Transverse colon (tissue), 4 donors: ENCODE data around the gene ZNF629. TPM values are rescaled to one million over a fixed set of nuclear protein-coding genes. Genes with fewer than 3 reads are reported as not detected.

Experiments
- DNase-seq: peaks from one replicate; pipeline ENCODE4 v3.0.0-alpha.2; 2019
- H3K27ac ChIP-seq, 4 donors: fragments of 200-600 bp; sonication (generic); 2 replicates each; pipeline ENCODE4 v1.5.1; 2016 to 2018; ENCODE audit warnings: inconsistent platforms in 4 of 4
- H3K27me3 ChIP-seq: fragments of 200-600 bp; sonication (generic); 2 replicates; pipeline ENCODE4 v1.5.1; 2017; ENCODE audit warnings: inconsistent platforms
- H3K36me3 ChIP-seq, 4 donors: fragments of 200-600 bp; sonication (generic); 2 replicates each; pipeline ENCODE4 v1.5.1; 2017 to 2019; ENCODE audit warnings: inconsistent platforms in 4 of 4
- H3K4me1 ChIP-seq, 4 donors: fragments of 200-600 bp; sonication (generic); 2 replicates each; pipeline ENCODE4 v1.5.1; 2017 to 2020; ENCODE audit warnings: inconsistent platforms in 4 of 4
- H3K4me3 ChIP-seq, 4 donors: fragments of 200-600 bp; sonication (generic); 1 replicate in 1 of 4; 2 replicates in 3 of 4; pipeline versions ENCODE4 v1.5.1 to v1.6.1; 2017 to 2019; ENCODE audit warnings: inconsistent platforms in 4 of 4
- H3K9me3 ChIP-seq, 2 donors: fragments of 200-600 bp; sonication (generic); 2 replicates each; pipeline ENCODE4 v1.5.1; 2017 to 2019; ENCODE audit warnings: inconsistent platforms in 2 of 2
- CTCF ChIP-seq, 5 experiments: fragments of 200-600 bp in 3 of 5; fragments of 450-650 bp in 2 of 5; sonication (generic) in 3 of 5; IDR thresholded peaks; 1 replicate in 2 of 5; 2 replicates in 3 of 5; pipeline ENCODE4 v1.5.1; 2016 to 2017; ENCODE audit warnings: antibody characterized with exemption in 5 of 5, inconsistent platforms in 3 of 5, mild to moderate bottlenecking in 2 of 5, moderate library complexity in 1 of 5
- EP300 ChIP-seq: sonication (generic); formaldehyde crosslinking; IDR thresholded peaks from one replicate; pipeline ENCODE4 v1.6.1; 2017; ENCODE audit warnings: antibody characterized with exemption, low read depth
- POLR2A ChIP-seq: fragments of 450-650 bp; IDR thresholded peaks from one replicate; pipeline ENCODE4 v1.6.1; 2016; ENCODE audit warnings: antibody characterized with exemption, mild to moderate bottlenecking, moderate library complexity
- POLR2AphosphoS5 ChIP-seq, 3 donors: sonication (generic); formaldehyde crosslinking; IDR thresholded peaks; one replicate each; pipeline ENCODE4 v1.6.1; 2016; ENCODE audit warnings: antibody characterized with exemption in 3 of 3
- WGBS, 2 donors: methylation state at CpG; one replicate each; pipeline ENCODE4 v1.1.5; 2018; ENCODE audit warnings: low coverage in 1 of 2; 5-methylcytosine and 5-hydroxymethylcytosine counted together
- in situ Hi-C, 4 donors: fragments of 200-750 bp; cut with MboI; loops; one replicate each; pipeline versions ENCODE4 v1.15.0 to v1.15.1; 2017; ENCODE audit warnings: low sequenced_read_pairs in 3 of 4, low pct_ligation_motif_present in 1 of 4, low pct_unique_long_range_greater_than_20kb in 1 of 4
- intact Hi-C: fragments of 100-400 bp; cut with DNase I; formaldehyde crosslinking; loops from one replicate; pipeline ENCODE4 v1.15.1; 2023; ENCODE audit warnings: low total_unique reads
- small RNA-seq, 4 donors: library from RNA; depleted of rRNA; stranded (forward); fragments of <200 nt; gene quantifications; one replicate each; pipeline ENCODE3, GENCODE V24; 2016
- total RNA-seq, 4 donors: library from RNA; depleted of rRNA; stranded (reverse); fragments of >200 nt; gene quantifications; one replicate each; pipeline ENCODE4 v1.1.0, GENCODE V29; 2016

Gene ZNF629
- total RNA-seq, 4 donors from 2014 or later = 13.5 to 29.9 (median 16.4) TPM

GRCh38 chr16:30731411-30731810 lies 55.6 kb downstream of the ZNF629 start:
- in situ Hi-C loops = no loop called here

GRCh38 chr16:30728899-30729672 lies 57.9 kb downstream of the ZNF629 start:
- Histone ChIP-seq H3K36me3 (peaks cover 0 to 65% (median 29%) of the 10 kb centered on the region in 4 donors), H3K4me1 (peaks cover 4 to 36% (median 21%) of the 10 kb centered on the region in 4 donors), H3K9me3 (no peaks in the 10 kb centered on the region), H3K4me3 (no peak overlapping the region), H3K27me3 (no peaks in the 10 kb centered on the region), H3K27ac (peak overlapping the region; percentile 23 to 55 (median 42))
- TF ChIP-seq POLR2AphosphoS5 (IDR thresholded peaks at IDR 0.05) (peak in 1 of 3 donors; percentile 16), CTCF (IDR thresholded peaks at IDR 0.05) (no peak)
- intact Hi-C loops (no loop called here), in situ Hi-C loops (no loop called here)
- peak; percentile 83 for DNase-seq
- WGBS, 2 donors = 59 to 70% methylated on average over 10 to 17 of the region's 17 CpGs

More at GRCh38 chr16:30731411-30731810, 55.6 kb downstream of the ZNF629 start:
- H3K27ac ChIP-seq = no peak overlapping the region
- intact Hi-C loops = no loop called here
- 80 to 88% methylated on average over 2 to 3 of the region's 3 CpGs for WGBS, 2 donors
- H3K36me3 ChIP-seq = peaks cover 0 to 77% (median 35%) of the 10 kb centered on the region in 4 donors
- no peak for DNase-seq
- TF ChIP-seq EP300 = no peak
- TF ChIP-seq CTCF (IDR thresholded peaks at IDR 0.05) = no peak
- no peak for TF ChIP-seq POLR2A
- no peaks in the 10 kb centered on the region for H3K27me3 ChIP-seq
- H3K4me3 ChIP-seq = no peak overlapping the region
- no peaks in the 10 kb centered on the region for H3K9me3 ChIP-seq
- peaks cover 0 to 13% (median 2%) of the 10 kb centered on the region in 4 donors for H3K4me1 ChIP-seq

Small RNA genes within 50 kb of the gene (small RNA-seq; reads per million reads assigned to genes)
- 0 reads per million in 4 donors for gene RF00017

Other genes with a start within 250 kb of the ZNF629 start
- 10 to 100 TPM; 17.9 to 48.0 (median 23.2) TPM for gene ZNF764, start 228.8 kb downstream of the ZNF629 start, total RNA-seq
- 10 to 100 TPM; 22.9 to 64.3 (median 43.5) TPM for gene ZNF688, start 215.5 kb downstream of the ZNF629 start, total RNA-seq
- 100 to 1,000 TPM in 1 of 4 donors, 10 to 100 TPM in 3; 17.2 to 131 (median 20.5) TPM for gene ZNF785, start 201.5 kb downstream of the ZNF629 start, total RNA-seq
- gene ZNF689, start 176.8 kb downstream of the ZNF629 start, total RNA-seq = 10 to 100 TPM in 1 of 4 donors, 1 to 10 TPM in 3; 3.4 to 77.1 (median 8.1) TPM
- gene PRR14, start 136.2 kb downstream of the ZNF629 start, total RNA-seq = 100 to 1,000 TPM in 2 of 4 donors, 10 to 100 TPM in 2; 42.9 to 154 (median 85.5) TPM
- 100 to 1,000 TPM in 1 of 4 donors, 10 to 100 TPM in 3; 54.6 to 114 (median 73.1) TPM for gene FBRS, start 128.8 kb downstream of the ZNF629 start, total RNA-seq
- gene SRCAP, start 88.0 kb downstream of the ZNF629 start, total RNA-seq = 100 to 1,000 TPM in 1 of 4 donors, 10 to 100 TPM in 3; 43.8 to 135 (median 71.3) TPM
- 100 to 1,000 TPM in 1 of 4 donors, 10 to 100 TPM in 3; 41.1 to 152 (median 66.4) TPM for gene PHKG2, start 38.8 kb downstream of the ZNF629 start, total RNA-seq
- 10 to 100 TPM in 1 of 4 donors, 1 to 10 TPM in 3; 3.3 to 15.5 (median 6.0) TPM for gene CFAP119, start 25.1 kb downstream of the ZNF629 start, total RNA-seq
- gene RNF40, start 24.9 kb downstream of the ZNF629 start, total RNA-seq = 100 to 1,000 TPM in 1 of 4 donors, 10 to 100 TPM in 3; 55.3 to 105 (median 77.8) TPM
- 10 to 100 TPM; 13.8 to 57.3 (median 24.0) TPM for gene BCL7C, start 106.9 kb upstream of the ZNF629 start, total RNA-seq
- under 1 TPM in 2 of 4 donors, not detected in 2; 0.82 to 0.95 TPM for gene CTF1, start 109.4 kb upstream of the ZNF629 start, total RNA-seq
- 10 to 100 TPM; 19.3 to 45.3 (median 20.3) TPM for gene FBXL19, start 136.4 kb upstream of the ZNF629 start, total RNA-seq
- gene ORAI3, start 161.9 kb upstream of the ZNF629 start, total RNA-seq = 10 to 100 TPM; 24.8 to 45.6 (median 31.3) TPM
- gene SETD1A, start 170.5 kb upstream of the ZNF629 start, total RNA-seq = 10 to 100 TPM in 3 of 4 donors, 1 to 10 TPM in 1; 5.3 to 37.0 (median 10.8) TPM
- gene HSD3B7, start 198.0 kb upstream of the ZNF629 start, total RNA-seq = 10 to 100 TPM in 3 of 4 donors, 1 to 10 TPM in 1; 7.0 to 31.8 (median 29.6) TPM
- 1 to 10 TPM in 1 of 4 donors, under 1 TPM in 1, not detected in 2; 0.41 to 1.3 TPM for gene STX1B, start 223.4 kb upstream of the ZNF629 start, total RNA-seq
- 100 to 1,000 TPM in 2 of 4 donors, 10 to 100 TPM in 2; 50.8 to 163 (median 79.7) TPM for gene STX4, start 246.4 kb upstream of the ZNF629 start, total RNA-seq